GM18873 (cell line): Measurements from ENCODE around the gene PISD.

Experiments used
- ATAC-seq: cut with Tn5 transposase; IDR thresholded peaks from one replicate; pipeline ENCODE4 v1.9.1; 2021; ENCODE audit warnings: mild to moderate bottlenecking, moderate library complexity, moderate number of reproducible peaks; ENCODE audit not compliant: unreplicated experiment, low FRiP score

Gene PISD

GRCh38 chr22:31578171-31578570, 83.8 kb downstream of the PISD start:
- no peak for ATAC-seq

- no peak for ATAC-seq
Observed at GRCh38 chr22:31577711-31578110, 84.3 kb downstream of the PISD start.

DNA sequence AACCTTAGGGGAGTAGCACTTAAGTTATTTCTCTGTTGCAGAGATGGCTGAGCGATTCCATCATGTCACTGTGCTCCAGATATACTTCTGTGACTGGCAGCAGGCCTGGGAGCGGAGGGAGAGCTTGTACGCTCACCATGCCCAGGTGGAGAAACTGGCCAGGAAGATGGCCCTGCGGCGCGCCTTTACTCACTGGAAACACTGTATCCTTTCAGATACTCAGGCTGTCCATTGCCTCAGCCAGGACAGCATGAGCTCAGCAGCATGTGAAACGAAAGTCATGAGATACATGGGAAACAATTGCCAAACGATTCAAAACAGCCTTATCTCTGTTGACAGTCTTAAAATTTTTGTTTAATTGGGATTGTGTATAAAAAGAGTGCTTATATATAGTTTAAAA, 86.8 kb downstream of the PISD start:
- ATAC-seq = no peak

GRCh38 chr22:31574055-31574670, 87.9 kb downstream of the PISD start:
- no peak for ATAC-seq

GRCh38 chr22:31572939-31573338, 89.1 kb downstream of the PISD start:
- no peak for ATAC-seq

GRCh38 chr22:31569126-31569525, 92.9 kb downstream of the PISD start:
- no peak for ATAC-seq
